ENCODE measurements around the gene PAK1IP1.

- TF ChIP-seq CTCF (conservative IDR thresholded peaks at IDR 0.05): no peak
- TF ChIP-seq ZFX (IDR thresholded peaks at IDR 0.05): no peak
Measured at GRCh38 chr6:10662207-10662606, 32.6 kb upstream of the PAK1IP1 start.
